NCI-H187 (cell line): ENCODE data around the gene RALB.
"Not testable (repeated sequence)": the region's sequence is repeated elsewhere in the genome, so short reads cannot be mapped to it uniquely, and the experiment has no call there.

Experiments
- DNase-seq, 2 experiments: peaks; one replicate each; lab custom pipeline; 2025; lab: John Stamatoyannopoulos, UW

Gene RALB

GRCh38 chr2:120224735-120225548 is 27.7 kb upstream of the RALB start:
- DNase-seq, result no peak

- no peak for DNase-seq
Observed at GRCh38 chr2:120225549-120226065, 27.0 kb upstream of the RALB start.

GRCh38 chr2:120226316-120226715 is 26.3 kb upstream of the RALB start:
- no peak for DNase-seq

GRCh38 chr2:120227111-120227991 is 25.3 kb upstream of the RALB start:
- DNase-seq, result no peak

GRCh38 chr2:120228503-120228902 is 24.1 kb upstream of the RALB start:
- DNase-seq, result no peak

GRCh38 chr2:120229341-120229740 is 23.3 kb upstream of the RALB start:
- no peak for DNase-seq

- DNase-seq, result no peak
Observed at GRCh38 chr2:120230515-120231471, 21.9 kb upstream of the RALB start.

- no peak for DNase-seq
Observed at GRCh38 chr2:120231564-120231973, 21.1 kb upstream of the RALB start.

- DNase-seq, result no peak
Observed at GRCh38 chr2:120231974-120232635, 20.5 kb upstream of the RALB start.

- no peak for DNase-seq
Observed at GRCh38 chr2:120233292-120233691, 19.4 kb upstream of the RALB start.

- DNase-seq, result not testable (repeated sequence)
Observed at GRCh38 chr2:120235158-120235557, 17.5 kb upstream of the RALB start.

- no peak for DNase-seq
Observed at GRCh38 chr2:120235681-120236080, 17.0 kb upstream of the RALB start.

- DNase-seq, result no peak
Observed at GRCh38 chr2:120236316-120236715, 16.3 kb upstream of the RALB start.

- DNase-seq, result no peak
Observed at GRCh38 chr2:120236791-120237190, 15.9 kb upstream of the RALB start.

- no peak for DNase-seq
Observed at GRCh38 chr2:120237491-120237902, 15.2 kb upstream of the RALB start.

GRCh38 chr2:120238728-120239487 is 13.7 kb upstream of the RALB start:
- DNase-seq, result no peak

- no peak for DNase-seq
Observed at GRCh38 chr2:120239488-120240287, 13.0 kb upstream of the RALB start.

GRCh38 chr2:120240901-120241429 is 11.7 kb upstream of the RALB start:
- DNase-seq, result no peak

GRCh38 chr2:120241684-120242083 is 11.0 kb upstream of the RALB start:
- DNase-seq, result no peak
